Body of pancreas (tissue), 4 donors: ENCODE measurements around the gene DMKN. TPM values are rescaled to one million over a fixed set of nuclear protein-coding genes. Genes with fewer than 3 reads are reported as not detected.

Experiments
- ATAC-seq: fragments of 150-250 bp; one replicate; pipeline ENCODE4 v1.9.1; 2016
- DNase-seq, 4 donors: peaks; one replicate each; pipeline ENCODE4 v3.0.0-alpha.2; 2019
- H3K27ac ChIP-seq, 4 donors: fragments of 200-600 bp; sonication (generic); 1 replicate in 3 of 4; 2 replicates in 1 of 4; pipeline versions ENCODE4 v1.5.1 to v1.6.1; 2016 to 2019; ENCODE audit warnings: mild to moderate bottlenecking in 1 of 4, mixed read lengths in 1 of 4, moderate library complexity in 1 of 4
- H3K27me3 ChIP-seq, 2 donors: fragments of 200-600 bp; sonication (generic); one replicate each; pipeline ENCODE4 v1.6.0; 2016; ENCODE audit warnings: mild to moderate bottlenecking in 1 of 2
- H3K36me3 ChIP-seq, 2 donors: fragments of 200-600 bp; sonication (generic); replicated peaks in 1 of 2; 2 replicates each; pipeline ENCODE4 v1.5.1; 2016; ENCODE audit warnings: low read depth in 2 of 2; ENCODE audit not compliant: insufficient read depth in 1 of 2
- H3K4me1 ChIP-seq: fragments of 200-600 bp; sonication (generic); one replicate; pipeline ENCODE4 v1.6.0; 2016
- H3K4me3 ChIP-seq, 2 donors: fragments of 200-600 bp; sonication (generic); 1 replicate in 1 of 2; 2 replicates in 1 of 2; pipeline ENCODE4 v1.5.1; 2016 to 2019
- H3K9me3 ChIP-seq, 3 donors: fragments of 200-600 bp; sonication (generic); 1 replicate in 2 of 3; 2 replicates in 1 of 3; pipeline ENCODE4 v1.5.1; 2016
- CTCF ChIP-seq, 7 experiments: fragments of 450-650 bp in 4 of 7; fragments of 200-600 bp in 3 of 7; sonication (generic) in 3 of 7; IDR thresholded peaks; one replicate each; pipeline ENCODE4 v1.5.1; 2016 to 2019; ENCODE audit warnings: antibody characterized with exemption in 7 of 7
- POLR2A ChIP-seq, 3 donors: fragments of 450-650 bp; IDR thresholded peaks; one replicate each; pipeline ENCODE4 v1.6.1; 2016; ENCODE audit warnings: antibody characterized with exemption in 3 of 3, mild to moderate bottlenecking in 2 of 3
- WGBS, 2 donors: methylation state at CpG; one replicate each; pipeline ENCODE4 v1.1.5; 2017; 5-methylcytosine and 5-hydroxymethylcytosine counted together
- intact Hi-C: fragments of 100-400 bp; cut with DNase I; formaldehyde crosslinking; loops from one replicate; pipeline ENCODE4 v1.15.1; 2023
- total RNA-seq, 2 donors: library from RNA; depleted of rRNA; stranded (reverse); fragments of >200 nt; gene quantifications; one replicate each; pipeline ENCODE4 v1.1.0, GENCODE V29; 2016

The DMKN gene
- 100 to 1,000 TPM; 146 TPM for total RNA-seq

- intact Hi-C loops = no loop called here
- 36 to 40% methylated on average over 9 to 13 of the region's 15 CpGs for WGBS, 2 donors
- Histone ChIP-seq H3K4me1 (peaks cover 10% of the 10 kb centered on the region), H3K4me3 (no peak within 1 kb of the TSS), H3K36me3 (no peaks in the 10 kb centered on the region), H3K27me3 (no peaks in the 10 kb centered on the region), H3K27ac (no peak within 1 kb of the TSS), H3K9me3 (no peaks in the 10 kb centered on the region)
- TF ChIP-seq POLR2A (IDR thresholded peaks at IDR 0.05) (no peak), CTCF (IDR thresholded peaks at IDR 0.05) (no peak)
- DNase-seq = no peak
- ATAC-seq = no peak
Observed at GRCh38 chr19:35513628-35514281, at the start of gene DMKN. TSS of gene DMKN (minus strand) at chr19:35513649. CDS start at chr19:35513475, 174 bp downstream.

GRCh38 chr19:35562776-35563175, 49.3 kb upstream of the DMKN start:
- Histone ChIP-seq H3K27me3 (no peaks in the 10 kb centered on the region), H3K4me3 (no peak overlapping the region), H3K36me3 (no peaks in the 10 kb centered on the region), H3K4me1 (peaks cover 76% of the 10 kb centered on the region), H3K27ac (no peak overlapping the region), H3K9me3 (no peaks in the 10 kb centered on the region)
- TF ChIP-seq CTCF (IDR thresholded peaks at IDR 0.05) = no peak
- TF ChIP-seq POLR2A (IDR thresholded peaks at IDR 0.05) = no peak
- DNase-seq = no peak
- WGBS, 2 donors = 76 to 84% methylated on average over 2 of the region's 2 CpGs
- intact Hi-C loops = no loop called here
- no peak for ATAC-seq

- WGBS, 2 donors = 79 to 86% methylated on average over 8 to 17 of the region's 17 CpGs
- DNase-seq (no peak), ATAC-seq (no peak)
- H3K36me3 ChIP-seq = no peaks in the 10 kb centered on the region
- intact Hi-C loops = no loop called here
- TF ChIP-seq CTCF (IDR thresholded peaks at IDR 0.05) = no peak
- no peak for TF ChIP-seq POLR2A (IDR thresholded peaks at IDR 0.05)
- peaks cover 76% of the 10 kb centered on the region for H3K4me1 ChIP-seq
- H3K27ac ChIP-seq = no peak overlapping the region
- no peaks in the 10 kb centered on the region for H3K9me3 ChIP-seq
- no peak overlapping the region for H3K4me3 ChIP-seq
- no peaks in the 10 kb centered on the region for H3K27me3 ChIP-seq
Observed at GRCh38 chr19:35562336-35562735, 48.9 kb upstream of the DMKN start.

GRCh38 chr19:35561436-35561835, 48.0 kb upstream of the DMKN start:
- no peak for DNase-seq
- intact Hi-C loops = no loop called here
- ATAC-seq = no peak
- WGBS, 2 donors = 79 to 91% methylated on average over 6 of the region's 6 CpGs
- H3K9me3 ChIP-seq = no peaks in the 10 kb centered on the region
- H3K4me3 ChIP-seq = no peak overlapping the region
- TF ChIP-seq POLR2A (IDR thresholded peaks at IDR 0.05) = no peak
- no peak for TF ChIP-seq CTCF (IDR thresholded peaks at IDR 0.05)
- H3K36me3 ChIP-seq = no peaks in the 10 kb centered on the region
- H3K27me3 ChIP-seq = no peaks in the 10 kb centered on the region
- H3K27ac ChIP-seq = peak overlapping the region in 2 of 4 donors; percentile 10 to 42
- H3K4me1 ChIP-seq = peaks cover 68% of the 10 kb centered on the region

- intact Hi-C loops = no loop called here
- no peaks in the 10 kb centered on the region for H3K27me3 ChIP-seq
Observed at GRCh38 chr19:35560677-35561076, 47.2 kb upstream of the DMKN start.

More at GRCh38 chr19:35560677-35561076, 47.2 kb upstream of the DMKN start:
- Histone ChIP-seq H3K4me1 (peaks cover 62% of the 10 kb centered on the region), H3K4me3 (no peak overlapping the region), H3K27ac (peak overlapping the region in 3 of 4 donors; percentile 3 to 42 (median 10)), H3K9me3 (no peaks in the 10 kb centered on the region), H3K36me3 (no peaks in the 10 kb centered on the region)
- DNase-seq (peak in 3 of 4 donors; percentile 66 to 82 (median 73)), ATAC-seq (peak; percentile 45)
- WGBS, 2 donors = 34 to 43% methylated on average over 6 of the region's 6 CpGs
- TF ChIP-seq POLR2A (IDR thresholded peaks at IDR 0.05) (peak in 2 of 3 donors; percentile 21 to 58), CTCF (IDR thresholded peaks at IDR 0.05) (no peak)
